Esophagus (tissue), 2 donors: ENCODE results near the gene PIEZO1. TPM values are rescaled to one million over a fixed set of nuclear protein-coding genes. Genes with fewer than 3 reads are reported as not detected.

Source experiments
- H3K27ac ChIP-seq, 2 donors: one replicate each; pipeline ENCODE4 v1.5.1; 2013; ENCODE audit warnings: low read depth in 2 of 2, mild to moderate bottlenecking in 2 of 2, inconsistent platforms in 1 of 2, low read length in 1 of 2, moderate library complexity in 1 of 2
- H3K27me3 ChIP-seq, 2 donors: one replicate each; pipeline ENCODE4 v1.6.1; 2013; ENCODE audit warnings: low read length in 2 of 2, control low read depth in 1 of 2, mild to moderate bottlenecking in 1 of 2; ENCODE audit not compliant: insufficient read depth in 2 of 2, control insufficient read depth in 1 of 2
- H3K36me3 ChIP-seq, 2 donors: one replicate each; pipeline ENCODE4 v1.6.1; 2013; ENCODE audit warnings: low read length in 1 of 2; ENCODE audit not compliant: control insufficient read depth in 2 of 2, insufficient read depth in 2 of 2
- H3K4me1 ChIP-seq, 2 donors: one replicate each; pipeline ENCODE4 v1.6.1; 2013; ENCODE audit warnings: low read length in 1 of 2; ENCODE audit not compliant: control insufficient read depth in 2 of 2, insufficient read depth in 2 of 2
- H3K4me3 ChIP-seq, 2 donors: one replicate each; pipeline ENCODE4 v1.5.1; 2013; ENCODE audit warnings: low read length in 2 of 2, mild to moderate bottlenecking in 2 of 2, low read depth in 1 of 2, moderate library complexity in 1 of 2
- H3K9me3 ChIP-seq, 2 donors: one replicate each; pipeline ENCODE4 v1.6.1; 2013; ENCODE audit warnings: mild to moderate bottlenecking in 2 of 2, low read depth in 1 of 2, low read length in 1 of 2, moderate library complexity in 1 of 2; ENCODE audit not compliant: control insufficient read depth in 2 of 2, insufficient read depth in 1 of 2
- whole genome bisulfite sequencing, 2 donors: extraction: QIAGEN DNeasy Blood & Tissue Kit; methylation state at CpG; one replicate each; pipeline ENCODE4 v1.1.7; 2013; 5-methylcytosine and 5-hydroxymethylcytosine counted together
- polyA plus RNA-seq, 2 donors: library from polyadenylated mRNA; stranded (reverse); fragments of 200-250 nt; gene quantifications; one replicate each; pipeline ENCODE4 v1.2.3, GENCODE V29; 2013
- donor health status: healthy with polysubstance abuse.
- donor health status: Bipolar disorder and iron deficiency.

The PIEZO1 gene
- polyA plus RNA-seq, 2 donors, result 102 to 172 TPM

- Histone ChIP-seq H3K9me3 (no peaks in the 10 kb centered on the region), H3K4me3 (peak overlapping the region; percentile 57 to 83), H3K27me3 (no peaks in the 10 kb centered on the region), H3K36me3 (peaks cover 0 to 25% of the 10 kb centered on the region in 2 donors), H3K4me1 (peaks cover 11 to 24% of the 10 kb centered on the region in 2 donors), H3K27ac (peak overlapping the region; percentile 86 to 95)
- 1% methylated on average over 63 to 65 of the region's 65 CpGs for WGBS, 2 donors
Observed at GRCh38 chr16:88810912-88811768, 26.1 kb upstream of the PIEZO1 start.

GRCh38 chr16:88810166-88810911, 25.3 kb upstream of the PIEZO1 start:
- peaks cover 0 to 28% of the 10 kb centered on the region in 2 donors for H3K36me3 ChIP-seq

GRCh38 chr16:88809676-88810165, 24.7 kb upstream of the PIEZO1 start:
- H3K36me3 ChIP-seq, result peaks cover 0 to 28% of the 10 kb centered on the region in 2 donors
- H3K27me3 ChIP-seq, result no peaks in the 10 kb centered on the region
- peaks cover 11 to 30% of the 10 kb centered on the region in 2 donors for H3K4me1 ChIP-seq
- H3K9me3 ChIP-seq, result no peaks in the 10 kb centered on the region
- 73 to 78% methylated on average over 10 of the region's 10 CpGs for WGBS, 2 donors
- H3K4me3 ChIP-seq, result no peak overlapping the region
- peak overlapping the region in 1 of 2 donors; percentile 86 for H3K27ac ChIP-seq

More at GRCh38 chr16:88810166-88810911, 25.3 kb upstream of the PIEZO1 start:
- H3K4me1 ChIP-seq, result peaks cover 11 to 24% of the 10 kb centered on the region in 2 donors
- H3K27ac ChIP-seq, result peak overlapping the region; percentile 86 to 95
- 19 to 25% methylated on average over 12 of the region's 12 CpGs for WGBS, 2 donors
- no peaks in the 10 kb centered on the region for H3K9me3 ChIP-seq
- H3K4me3 ChIP-seq, result peak overlapping the region; percentile 57 to 83
- no peaks in the 10 kb centered on the region for H3K27me3 ChIP-seq

GRCh38 chr16:88809068-88809675, 24.2 kb upstream of the PIEZO1 start:
- peaks cover 0 to 28% of the 10 kb centered on the region in 2 donors for H3K36me3 ChIP-seq
- no peak overlapping the region for H3K27ac ChIP-seq
- peaks cover 11 to 35% of the 10 kb centered on the region in 2 donors for H3K4me1 ChIP-seq
- no peak overlapping the region for H3K4me3 ChIP-seq
- H3K27me3 ChIP-seq, result no peaks in the 10 kb centered on the region
- no peaks in the 10 kb centered on the region for H3K9me3 ChIP-seq
- 73 to 75% methylated on average over 10 of the region's 10 CpGs for WGBS, 2 donors

GRCh38 chr16:88807626-88808453, 22.8 kb upstream of the PIEZO1 start:
- Histone ChIP-seq H3K9me3 (no peaks in the 10 kb centered on the region), H3K27ac (no peak overlapping the region), H3K36me3 (peaks cover 0 to 28% of the 10 kb centered on the region in 2 donors), H3K27me3 (no peaks in the 10 kb centered on the region), H3K4me1 (peaks cover 8 to 36% of the 10 kb centered on the region in 2 donors), H3K4me3 (no peak overlapping the region)
- 89 to 90% methylated on average over 26 of the region's 26 CpGs for WGBS, 2 donors

GRCh38 chr16:88807142-88807625, 22.2 kb upstream of the PIEZO1 start:
- peaks cover 8 to 36% of the 10 kb centered on the region in 2 donors for H3K4me1 ChIP-seq
- peaks cover 0 to 28% of the 10 kb centered on the region in 2 donors for H3K36me3 ChIP-seq
- H3K4me3 ChIP-seq, result no peak overlapping the region
- no peaks in the 10 kb centered on the region for H3K27me3 ChIP-seq
- 82 to 85% methylated on average over 24 of the region's 24 CpGs for WGBS, 2 donors
- no peak overlapping the region for H3K27ac ChIP-seq
- no peaks in the 10 kb centered on the region for H3K9me3 ChIP-seq

- 78 to 83% methylated on average over 27 of the region's 27 CpGs for WGBS, 2 donors
- H3K27ac ChIP-seq, result no peak overlapping the region
- no peaks in the 10 kb centered on the region for H3K9me3 ChIP-seq
- H3K36me3 ChIP-seq, result peaks cover 0 to 28% of the 10 kb centered on the region in 2 donors
- peaks cover 8 to 36% of the 10 kb centered on the region in 2 donors for H3K4me1 ChIP-seq
- no peak overlapping the region for H3K4me3 ChIP-seq
- no peaks in the 10 kb centered on the region for H3K27me3 ChIP-seq
Observed at GRCh38 chr16:88806491-88807111, 21.6 kb upstream of the PIEZO1 start.

- Histone ChIP-seq H3K36me3 (peaks cover 0 to 28% of the 10 kb centered on the region in 2 donors), H3K4me1 (peaks cover 8 to 35% of the 10 kb centered on the region in 2 donors), H3K27ac (no peak overlapping the region), H3K9me3 (no peaks in the 10 kb centered on the region), H3K27me3 (no peaks in the 10 kb centered on the region), H3K4me3 (no peak overlapping the region)
- WGBS, 2 donors, result 92 to 94% methylated on average over 21 of the region's 21 CpGs
Observed at GRCh38 chr16:88805887-88806393, 20.9 kb upstream of the PIEZO1 start.
